HG02970 (cell line): ENCODE data around the gene TRAF5.
"Not testable (repeated sequence)": the region's sequence is repeated elsewhere in the genome, so short reads cannot be mapped to it uniquely, and the experiment has no call there.

ENCODE experiments used
- ATAC-seq: cut with Tn5 transposase; IDR thresholded peaks from one replicate; pipeline ENCODE4 v1.9.1; 2021; ENCODE audit warnings: mild to moderate bottlenecking, moderate library complexity, moderate number of reproducible peaks; ENCODE audit not compliant: unreplicated experiment, low FRiP score

Gene TRAF5

DNA sequence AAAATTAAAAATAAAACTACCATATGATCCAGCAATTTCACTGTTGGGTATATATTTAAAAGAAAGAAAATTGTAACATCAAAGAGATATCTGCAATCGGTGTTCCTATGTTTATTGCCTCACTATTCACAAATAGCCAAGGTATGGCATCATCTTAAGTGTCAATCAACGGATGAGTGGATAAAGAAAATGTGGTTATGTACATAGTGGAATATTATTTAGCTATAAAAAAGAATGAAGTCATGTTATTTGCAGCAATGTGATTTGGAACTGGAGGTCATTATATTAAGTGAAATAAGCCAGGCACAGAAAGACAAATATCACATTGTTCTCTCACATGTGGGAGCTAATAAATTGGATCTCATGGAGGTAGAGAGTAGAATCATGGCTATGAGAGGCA, 89.1 kb downstream of the TRAF5 start:
- no peak for ATAC-seq

DNA sequence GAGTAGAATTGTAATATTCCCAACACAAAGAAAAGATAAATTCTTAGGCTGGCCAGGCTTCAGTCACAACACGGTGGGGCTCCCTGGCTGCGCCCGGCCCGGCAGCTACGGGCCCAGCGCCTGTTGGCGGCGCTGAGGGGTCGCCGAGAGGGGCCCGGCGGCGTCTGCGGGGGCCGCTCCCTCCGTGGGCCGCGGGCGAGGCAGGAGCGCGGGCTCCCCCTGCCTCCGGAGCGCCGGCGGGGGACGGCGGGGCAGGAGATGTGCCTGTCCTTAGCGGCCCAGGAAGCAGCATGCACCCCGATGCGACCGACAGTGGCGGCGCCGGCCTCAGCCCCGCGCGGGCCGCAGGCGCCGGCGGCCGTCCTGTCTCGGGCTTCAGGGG, 89.6 kb downstream of the TRAF5 start:
- not testable (repeated sequence) for ATAC-seq

DNA sequence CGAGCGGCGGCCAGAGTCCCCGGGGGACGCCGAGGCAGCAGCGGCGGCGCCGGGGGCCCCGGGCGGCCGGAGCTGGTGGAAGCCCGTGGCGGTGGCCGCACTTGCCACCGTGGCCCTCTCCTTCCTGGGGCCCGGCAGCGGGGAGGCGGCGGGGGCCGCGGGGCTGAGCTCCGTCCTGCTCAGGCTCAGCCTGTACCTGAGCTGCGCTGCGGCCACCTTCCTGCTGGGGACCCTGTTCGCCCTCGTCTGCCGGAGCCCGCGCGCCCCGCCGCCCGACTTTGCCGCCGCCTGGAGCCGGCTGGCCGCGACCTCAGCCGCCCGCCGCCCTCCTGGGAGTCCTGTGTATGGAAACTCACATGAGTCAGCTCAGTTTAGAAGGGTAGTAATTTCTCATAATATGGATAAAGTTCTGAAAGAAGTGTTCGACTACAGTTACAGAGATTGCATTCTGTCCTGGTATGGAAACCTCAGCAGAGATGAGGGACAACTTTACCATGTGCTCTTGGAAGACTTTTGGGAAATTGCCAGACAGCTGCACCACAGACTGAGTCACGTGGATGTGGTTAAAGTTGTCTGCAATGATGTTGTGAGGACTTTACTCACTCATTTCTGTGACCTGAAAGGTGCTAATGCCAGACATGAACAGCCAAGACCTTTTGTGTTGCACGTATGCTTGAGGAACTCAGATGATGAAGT, 90.1 kb downstream of the TRAF5 start:
- ATAC-seq: not testable (repeated sequence)

DNA sequence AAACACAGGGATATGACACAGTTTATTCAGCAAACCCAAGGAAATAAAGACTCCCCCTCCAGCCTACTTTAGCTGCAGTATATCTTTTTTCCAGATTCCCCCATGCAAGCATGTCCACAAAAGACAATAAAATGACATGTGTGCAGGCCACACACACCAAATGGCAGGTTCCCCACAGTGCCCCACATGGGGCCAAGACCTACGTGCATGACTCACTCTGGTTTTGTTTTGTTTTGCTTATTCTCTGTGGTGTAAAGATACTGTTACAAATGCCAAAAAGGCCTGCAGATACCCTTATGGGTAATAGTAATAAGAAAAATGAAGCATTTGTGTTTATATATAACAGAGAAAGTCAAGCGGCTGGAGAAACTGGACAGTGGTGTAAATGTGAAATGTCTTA, 93.8 kb downstream of the TRAF5 start:
- no peak for ATAC-seq

DNA sequence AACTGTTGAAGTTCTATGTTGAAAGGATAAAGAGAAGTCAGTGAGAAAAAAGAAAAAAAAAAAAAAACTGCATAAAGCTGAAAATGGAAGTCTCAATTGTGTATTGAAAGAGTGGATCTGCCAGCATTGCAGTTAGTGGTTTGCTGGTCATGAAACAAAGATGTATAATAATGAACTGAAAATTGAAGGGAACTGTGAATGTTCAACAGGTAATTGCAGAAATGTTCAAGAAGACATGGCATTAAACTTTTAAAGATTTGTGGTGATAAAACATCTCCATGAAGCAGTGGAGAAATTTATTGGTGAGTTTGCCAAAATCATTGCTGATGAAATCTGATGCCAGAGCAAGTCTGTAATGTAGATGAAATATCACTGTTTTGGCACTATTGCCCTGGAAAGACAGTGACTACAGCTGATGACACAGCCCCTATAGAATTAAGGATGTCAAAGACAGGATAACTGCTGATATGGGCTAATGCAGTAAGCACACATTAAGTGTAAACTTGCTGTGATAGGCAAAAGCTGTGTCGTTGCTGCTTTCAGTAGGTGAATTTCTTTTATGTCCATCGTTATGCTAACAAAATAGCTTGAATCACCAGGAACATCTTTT, 94.3 kb downstream of the TRAF5 start:
- ATAC-seq: no peak

DNA sequence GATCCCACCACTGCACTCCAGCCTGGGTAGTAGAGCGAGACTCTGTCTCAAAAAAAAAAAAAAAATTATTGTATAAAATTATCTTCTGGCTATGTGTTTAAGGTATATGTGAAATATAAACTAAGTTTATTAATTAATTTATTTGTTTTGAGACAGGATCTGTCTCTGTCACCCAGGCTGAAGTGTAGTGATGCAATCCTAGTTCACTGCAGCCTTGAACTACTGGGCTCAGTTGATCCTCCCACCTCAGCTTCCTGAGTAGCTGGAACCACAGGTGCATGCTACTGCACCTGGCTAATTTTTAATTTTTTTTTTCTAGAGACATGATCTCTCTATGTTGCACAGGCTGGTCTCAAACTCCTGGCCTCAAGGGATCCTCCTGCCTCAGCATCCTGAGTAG, 97.4 kb downstream of the TRAF5 start:
- no peak for ATAC-seq
